GM21825 (cell line): ENCODE results near the gene TMEFF2.

Source experiments
- ATAC-seq: cut with Tn5 transposase; IDR thresholded peaks from one replicate; pipeline ENCODE4 v1.9.1; 2021; ENCODE audit warnings: mild to moderate bottlenecking, moderate library complexity; ENCODE audit not compliant: unreplicated experiment

The TMEFF2 gene

GRCh38 chr2:191910518-191910917, 284.2 kb downstream of the TMEFF2 start:
- no peak for ATAC-seq

- ATAC-seq, result no peak
These were observed 285.9 kb downstream of the TMEFF2 start for GRCh38 chr2:191908874-191909273.

- ATAC-seq, result no peak
These were observed 287.2 kb downstream of the TMEFF2 start for GRCh38 chr2:191907545-191907944.

GRCh38 chr2:191907091-191907490, 287.6 kb downstream of the TMEFF2 start:
- no peak for ATAC-seq

GRCh38 chr2:191905336-191905735, 289.4 kb downstream of the TMEFF2 start:
- ATAC-seq, result no peak

- ATAC-seq, result no peak
These were observed 293.7 kb downstream of the TMEFF2 start for GRCh38 chr2:191901031-191901430.

- no peak for ATAC-seq
These were observed 295.3 kb downstream of the TMEFF2 start for GRCh38 chr2:191899410-191899809.
